Gastrocnemius medialis (tissue), 4 donors: ENCODE measurements around the gene GAS7. TPM values are rescaled to one million over a fixed set of nuclear protein-coding genes. Genes with fewer than 3 reads are reported as not detected.

Experiments used
- ATAC-seq, 2 donors: fragments of 150-250 bp; one replicate each; pipeline ENCODE4 v1.9.1; 2016
- DNase-seq, 2 donors: peaks; one replicate each; pipeline ENCODE4 v3.0.0-alpha.2; 2019
- H3K27ac ChIP-seq, 4 donors: fragments of 200-600 bp; sonication (generic); 1 replicate in 1 of 4; 2 replicates in 3 of 4; pipeline ENCODE4 v1.5.1; 2016 to 2018; ENCODE audit warnings: mild to moderate bottlenecking in 2 of 4, moderate library complexity in 1 of 4
- H3K27me3 ChIP-seq, 3 donors: fragments of 200-600 bp; sonication (generic) in 2 of 3; 1 replicate in 1 of 3; 2 replicates in 2 of 3; pipeline versions ENCODE4 v1.5.1 to v1.6.0; 2016 to 2019; ENCODE audit warnings: mild to moderate bottlenecking in 1 of 3, moderate library complexity in 1 of 3
- H3K36me3 ChIP-seq, 2 donors: fragments of 200-600 bp; sonication (generic) in 1 of 2; one replicate each; pipeline ENCODE4 v1.5.1; 2017 to 2018
- H3K4me1 ChIP-seq, 2 donors: fragments of 200-600 bp; sonication (generic) in 1 of 2; one replicate each; pipeline ENCODE4 v1.5.1; 2016 to 2017; ENCODE audit warnings: mild to moderate bottlenecking in 2 of 2
- H3K4me3 ChIP-seq, 4 donors: fragments of 200-600 bp; sonication (generic) in 3 of 4; 1 replicate in 1 of 4; 2 replicates in 3 of 4; pipeline ENCODE4 v1.5.1; 2016 to 2019; ENCODE audit warnings: mild to moderate bottlenecking in 2 of 4
- H3K9me3 ChIP-seq, 3 donors: fragments of 200-600 bp; sonication (generic) in 2 of 3; 1 replicate in 1 of 3; 2 replicates in 2 of 3; pipeline ENCODE4 v1.5.1; 2016 to 2019
- CTCF ChIP-seq, 5 experiments: fragments of 450-650 bp in 3 of 5; fragments of 200-600 bp in 2 of 5; sonication (generic) in 2 of 5; IDR thresholded peaks in 4 of 5; conservative IDR thresholded peaks in 1 of 5; 1 replicate in 4 of 5; 2 replicates in 1 of 5; pipeline ENCODE4 v1.5.1; 2016 to 2019; ENCODE audit warnings: antibody characterized with exemption in 5 of 5, mild to moderate bottlenecking in 3 of 5, moderate library complexity in 3 of 5
- POLR2A ChIP-seq, 2 donors: fragments of 450-650 bp; IDR thresholded peaks; one replicate each; pipeline ENCODE4 v1.6.1; 2017; ENCODE audit warnings: antibody characterized with exemption in 2 of 2, mild to moderate bottlenecking in 2 of 2, moderate library complexity in 2 of 2
- in situ Hi-C, 4 donors: fragments of 200-750 bp; cut with MboI; loops; one replicate each; pipeline versions ENCODE4 v1.15.0 to v1.8.0; 2017; ENCODE audit warnings: low sequenced_read_pairs in 4 of 4
- intact Hi-C: fragments of 100-400 bp; cut with DNase I; formaldehyde crosslinking; loops from one replicate; pipeline ENCODE4 v1.15.1; 2023; ENCODE audit warnings: low total_unique reads
- total RNA-seq, 4 donors: library from RNA; depleted of rRNA; stranded (reverse); fragments of >200 nt; gene quantifications; one replicate each; pipeline versions ENCODE4 v1.1.0 to v1.2.3, GENCODE V29; 2016

Gene GAS7
- total RNA-seq, 4 donors from 2014 or later, result 5.8 to 7.1 (median 6.1) TPM

GRCh38 chr17:10092595-10092994 lies 105.8 kb downstream of the GAS7 start:
- no peaks in the 10 kb centered on the region for H3K36me3 ChIP-seq
- DNase-seq, result no peak
- no peaks in the 10 kb centered on the region for H3K27me3 ChIP-seq
- no peaks in the 10 kb centered on the region for H3K4me1 ChIP-seq
- no peak overlapping the region for H3K27ac ChIP-seq
- intact Hi-C loops (no loop called here), in situ Hi-C loops (no loop called here)
- no peak for TF ChIP-seq CTCF (IDR thresholded peaks at IDR 0.05 in 4 of 5, conservative IDR thresholded peaks at IDR 0.05 in 1 of 5)
- TF ChIP-seq POLR2A (IDR thresholded peaks at IDR 0.05), result no peak
- no peak for ATAC-seq
- H3K4me3 ChIP-seq, result no peak overlapping the region
- no peaks in the 10 kb centered on the region for H3K9me3 ChIP-seq

- in situ Hi-C loops (no loop called here), intact Hi-C loops (no loop called here)
- TF ChIP-seq POLR2A (IDR thresholded peaks at IDR 0.05) (no peak), CTCF (IDR thresholded peaks at IDR 0.05 in 4 of 5, conservative IDR thresholded peaks at IDR 0.05 in 1 of 5) (no peak)
- DNase-seq (no peak), ATAC-seq (no peak)
- Histone ChIP-seq H3K4me3 (no peak overlapping the region), H3K36me3 (no peaks in the 10 kb centered on the region), H3K4me1 (no peaks in the 10 kb centered on the region), H3K27me3 (no peaks in the 10 kb centered on the region), H3K9me3 (no peaks in the 10 kb centered on the region), H3K27ac (no peak overlapping the region)
Observed at GRCh38 chr17:10091046-10091445, 107.4 kb downstream of the GAS7 start.

- no peaks in the 10 kb centered on the region for H3K4me1 ChIP-seq
- no peak for ATAC-seq
- H3K27me3 ChIP-seq, result no peaks in the 10 kb centered on the region
- intact Hi-C loops, result no loop called here
- in situ Hi-C loops, result no loop called here
- TF ChIP-seq POLR2A (IDR thresholded peaks at IDR 0.05) (no peak), CTCF (IDR thresholded peaks at IDR 0.05 in 4 of 5, conservative IDR thresholded peaks at IDR 0.05 in 1 of 5) (no peak)
- no peak overlapping the region for H3K4me3 ChIP-seq
- H3K9me3 ChIP-seq, result no peaks in the 10 kb centered on the region
- no peak overlapping the region for H3K27ac ChIP-seq
- DNase-seq, result no peak
- H3K36me3 ChIP-seq, result no peaks in the 10 kb centered on the region
Observed at GRCh38 chr17:10089196-10089804, 109.1 kb downstream of the GAS7 start.

- no peak for TF ChIP-seq POLR2A (IDR thresholded peaks at IDR 0.05)
- TF ChIP-seq CTCF (IDR thresholded peaks at IDR 0.05 in 4 of 5, conservative IDR thresholded peaks at IDR 0.05 in 1 of 5), result no peak
- no peaks in the 10 kb centered on the region for H3K4me1 ChIP-seq
- ATAC-seq, result no peak
- H3K27me3 ChIP-seq, result no peaks in the 10 kb centered on the region
- no peak overlapping the region for H3K4me3 ChIP-seq
- H3K27ac ChIP-seq, result no peak overlapping the region
- no peaks in the 10 kb centered on the region for H3K36me3 ChIP-seq
- H3K9me3 ChIP-seq, result no peaks in the 10 kb centered on the region
- DNase-seq, result no peak
- intact Hi-C loops (no loop called here), in situ Hi-C loops (no loop called here)
Observed at GRCh38 chr17:10088444-10088843, 110.0 kb downstream of the GAS7 start.

- Histone ChIP-seq H3K36me3 (no peaks in the 10 kb centered on the region), H3K27me3 (no peaks in the 10 kb centered on the region), H3K4me1 (no peaks in the 10 kb centered on the region), H3K9me3 (no peaks in the 10 kb centered on the region), H3K27ac (no peak overlapping the region), H3K4me3 (no peak overlapping the region)
- TF ChIP-seq CTCF (IDR thresholded peaks at IDR 0.05 in 4 of 5, conservative IDR thresholded peaks at IDR 0.05 in 1 of 5) (no peak), POLR2A (IDR thresholded peaks at IDR 0.05) (no peak)
- intact Hi-C loops, result no loop called here
- ATAC-seq (peak in 1 of 2 donors; percentile 36), DNase-seq (no peak)
- in situ Hi-C loops, result no loop called here
Observed at GRCh38 chr17:10087355-10087754, 111.1 kb downstream of the GAS7 start.
